B cell (primary cell): Measurements from ENCODE around the gene SMARCC2. TPM values are rescaled to one million over a fixed set of nuclear protein-coding genes. Genes with fewer than 3 reads are reported as not detected.

ENCODE experiments used
- ATAC-seq: fragments of 200-7000 bp; cut with Tn5 transposase; one replicate; pipeline ENCODE4 v1.10.0; 2021; ENCODE audit warnings: low read depth, mild to moderate bottlenecking, moderate number of reproducible peaks, moderate library complexity
- CTCF ChIA-PET: fragments of 350-600 bp; sonication (Branson Sonifier 250); formaldehyde crosslinking; loops from one replicate; lab custom pipeline; 2021; ENCODE audit warnings: antibody characterized with exemption, inconsistent platforms; lab: Charles Lee
- POLR2A ChIA-PET: fragments of 350-600 bp; sonication (Branson Sonifier 250); formaldehyde crosslinking; loops from one replicate; lab custom pipeline; 2021; ENCODE audit warnings: antibody characterized with exemption; lab: Charles Lee
- DNase-seq: peaks from one replicate; pipeline ENCODE4 v3.0.0; 2013
- H2AFZ ChIP-seq: 2 replicates; pipeline ENCODE4 v1.6.1; 2012; ENCODE audit warnings: mild to moderate bottlenecking, low read depth, low read length; ENCODE audit not compliant: insufficient read depth, poor library complexity, severe bottlenecking
- H3K27ac ChIP-seq, 2 donors: 1 replicate in 1 of 2; 2 replicates in 1 of 2; pipeline ENCODE4 v1.5.1; 2012 to 2013; ENCODE audit warnings: low read length in 2 of 2, mild to moderate bottlenecking in 2 of 2, moderate library complexity in 1 of 2
- H3K27me3 ChIP-seq, 4 experiments: fragments of 200-600 bp in 1 of 4; sonication (generic) in 1 of 4; replicated peaks in 1 of 4; 1 replicate in 2 of 4; 2 replicates in 2 of 4; pipeline versions ENCODE4 v1.6.1 to v1.7.0; 2013 to 2016; ENCODE audit warnings: low read length in 3 of 4, mild to moderate bottlenecking in 2 of 4, mixed read lengths in 1 of 4, moderate library complexity in 1 of 4; ENCODE audit not compliant: insufficient read depth in 4 of 4, control insufficient read depth in 3 of 4; ENCODE audit errors: control extremely low read depth in 1 of 4
- H3K36me3 ChIP-seq, 2 experiments: replicated peaks in 1 of 2; 1 replicate in 1 of 2; 2 replicates in 1 of 2; pipeline versions ENCODE4 v1.6.1 to v1.7.1; 2013; ENCODE audit warnings: low read length in 1 of 2; ENCODE audit not compliant: insufficient read depth in 2 of 2, control insufficient read depth in 1 of 2; ENCODE audit errors: control extremely low read depth in 1 of 2, extremely low read depth in 1 of 2
- H3K4me1 ChIP-seq, 2 donors: fragments of 200-600 bp in 1 of 2; sonication (generic) in 1 of 2; 1 replicate in 1 of 2; 2 replicates in 1 of 2; pipeline versions ENCODE4 v1.5.1 to v1.6.1; 2013 to 2017; ENCODE audit warnings: low read length in 2 of 2; ENCODE audit not compliant: control insufficient read depth in 2 of 2, insufficient read depth in 2 of 2
- H3K4me2 ChIP-seq: replicated peaks from 2 replicates; pipeline ENCODE3; 2012; ENCODE audit warnings: mild to moderate bottlenecking, low read depth, low read length; ENCODE audit not compliant: poor library complexity, severe bottlenecking
- H3K4me3 ChIP-seq, 5 experiments: fragments of 200-600 bp in 1 of 5; sonication (generic) in 1 of 5; 1 replicate in 3 of 5; 2 replicates in 2 of 5; pipeline versions ENCODE4 v1.5.1 to v1.7.0; 2011 to 2016; ENCODE audit warnings: low read length in 4 of 5, mild to moderate bottlenecking in 4 of 5, low read depth in 2 of 5, control low read depth in 1 of 5, moderate library complexity in 1 of 5; ENCODE audit not compliant: insufficient read depth in 1 of 5; ENCODE audit errors: control extremely low read depth in 1 of 5, extremely low read depth in 1 of 5
- H3K79me2 ChIP-seq: fragments of 200-600 bp; sonication (generic); one replicate; pipeline ENCODE4 v1.6.0; 2016; ENCODE audit warnings: low read length; ENCODE audit not compliant: control insufficient read depth, insufficient read depth
- H3K9ac ChIP-seq: fragments of 200-600 bp; sonication (generic); 2 replicates; pipeline ENCODE4 v1.6.1; 2017; ENCODE audit warnings: mild to moderate bottlenecking, low read length, moderate library complexity
- H3K9me3 ChIP-seq, 3 donors: one replicate each; pipeline versions ENCODE4 v1.6.1 to v1.7.1; 2013; ENCODE audit warnings: low read length in 2 of 3; ENCODE audit not compliant: control insufficient read depth in 2 of 3, insufficient read depth in 1 of 3; ENCODE audit errors: control extremely low read depth in 1 of 3
- H4K20me1 ChIP-seq: 2 replicates; pipeline ENCODE4 v1.6.0; 2012; ENCODE audit warnings: mild to moderate bottlenecking, low read length; ENCODE audit not compliant: insufficient read depth, control insufficient read depth, poor library complexity, severe bottlenecking
- H3K27ac Mint-ChIP-seq: one replicate; pipeline ENCODE4 v1.8.0; 2021; ENCODE audit warnings: mixed read lengths
- H3K27me3 Mint-ChIP-seq: one replicate; pipeline ENCODE4 v1.8.0; 2021; ENCODE audit warnings: mixed read lengths
- H3K4me1 Mint-ChIP-seq: one replicate; pipeline ENCODE4 v1.8.0; 2021; ENCODE audit warnings: mixed read lengths
- H3K4me3 Mint-ChIP-seq: one replicate; pipeline ENCODE4 v1.8.0; 2021; ENCODE audit warnings: mixed read lengths
- H3K9me3 Mint-ChIP-seq: one replicate; pipeline ENCODE4 v1.8.0; 2022; ENCODE audit warnings: mixed read lengths; ENCODE audit not compliant: insufficient read depth
- CTCF ChIP-seq: fragments of 200-600 bp; IDR thresholded peaks from one replicate; pipeline ENCODE4 v1.8.0; 2022; ENCODE audit warnings: antibody characterized with exemption, mild to moderate bottlenecking
- EZH2 ChIP-seq: IDR thresholded peaks from 2 replicates; pipeline ENCODE4 v1.6.1; 2012; ENCODE audit warnings: borderline replicate concordance, low read depth, mild to moderate bottlenecking, moderate library complexity, low read length; ENCODE audit not compliant: insufficient read depth, poor library complexity, severe bottlenecking
- WGBS: methylation state at CpG from one replicate; pipeline ENCODE4 v1.1.5; 2013; ENCODE audit warnings: missing lambda C conversion rate; ENCODE audit not compliant: insufficient coverage; 5-methylcytosine and 5-hydroxymethylcytosine counted together
- intact Hi-C: fragments of 100-400 bp; cut with micrococcal nuclease; formaldehyde crosslinking; loops from one replicate; pipeline ENCODE4 v1.10.0; 2022
- polyA plus RNA-seq: library from polyadenylated mRNA; depleted of rRNA; stranded (reverse); fragments of >200 nt; gene quantifications from 2 replicates; pipeline ENCODE4 v1.2.3, GENCODE V29; 2012
- total RNA-seq, 2 donors: library from RNA; stranded (reverse); fragments of 120-200 nt in 1 of 2; gene quantifications; 1 replicate in 1 of 2; 2 replicates in 1 of 2; pipeline versions ENCODE4 v1.2.3 to v1.2.4, GENCODE V29; 2013 to 2022

SMARCC2 gene
- total and polyA plus RNA-seq, 2 donors (not counting 1 experiment from before 2014, with no cell fraction given), result 70.4 to 198 TPM

GRCh38 chr12:56162468-56163290 is 26.6 kb downstream of the SMARCC2 start:
- Histone ChIP-seq H3K9ac (no peak overlapping the region), H3K79me2 (peaks cover 27% of the 10 kb centered on the region), H3K27me3 (no peaks in the 10 kb centered on the region), H3K4me3 (no peak overlapping the region), H3K27ac (no peak overlapping the region), H3K36me3 (peaks cover 7 to 77% of the 10 kb centered on the region in 2 experiments), H3K4me1 (peaks cover 20 to 29% of the 10 kb centered on the region in 2 donors), H4K20me1 (peaks cover 14% of the 10 kb centered on the region), H2AFZ (no peak overlapping the region), H3K4me2 (no peak overlapping the region), H3K9me3 (no peaks in the 10 kb centered on the region)
- no peak for DNase-seq
- Mint-ChIP-seq H3K4me1 (peaks cover 31% of the 10 kb centered on the region), H3K9me3 (no peaks in the 10 kb centered on the region), H3K4me3 (no peak overlapping the region), H3K27ac (no peak overlapping the region), H3K27me3 (no peaks in the 10 kb centered on the region)
- ChIA-PET POLR2A (interaction anchor here (0.8 to 1.3 kb wide), 3 partner anchors 12 to 25 kb away, joined by 3 to 7 read pairs (median 3); no protein-coding TSS in a partner anchor), CTCF (interaction anchor here (0.8 to 3.1 kb wide), 4 partner anchors 20 to 107 kb away, joined by 3 to 24 read pairs (median 3); partner anchors contain the start of gene SMARCC2)
- ATAC-seq, result no peak
- intact Hi-C loops, result no loop called here
- TF ChIP-seq CTCF (no peak), EZH2 (no peak)
- WGBS, result 98% methylated on average over 4 of the region's 11 CpGs
